Astrocyte (in vitro differentiated cells and primary cell): ENCODE data around the gene HPSE2. TPM values are rescaled to one million over a fixed set of nuclear protein-coding genes. Genes with fewer than 3 reads are reported as not detected.

Experiments
- DNase-seq: peaks from one replicate; pipeline ENCODE4 v3.0.0-alpha.2; 2010; ENCODE audit warnings: low read depth
- FAIRE-seq: peaks from 2 replicates; lab custom pipeline; 2011; peaks lifted over from hg19 to GRCh38; lab: Jason Lieb, UNC
- H2AFZ ChIP-seq: 2 replicates; pipeline ENCODE4 v1.6.0; 2012; ENCODE audit warnings: low read depth, low read length, inconsistent platforms
- H3K27ac ChIP-seq: 2 replicates; pipeline ENCODE4 v1.5.1; 2011; ENCODE audit warnings: low read depth, low read length, inconsistent platforms
- H3K27me3 ChIP-seq: 2 replicates; pipeline ENCODE4 v1.6.0; 2011; ENCODE audit warnings: low read length, inconsistent platforms; ENCODE audit not compliant: insufficient read depth
- H3K36me3 ChIP-seq: 2 replicates; pipeline ENCODE4 v1.5.1; 2011; ENCODE audit warnings: low read length, inconsistent platforms; ENCODE audit not compliant: insufficient read depth
- H3K4me1 ChIP-seq: 2 replicates; pipeline ENCODE4 v1.5.1; 2011; ENCODE audit warnings: low read length, inconsistent platforms; ENCODE audit not compliant: insufficient read depth
- H3K4me2 ChIP-seq: 2 replicates; pipeline ENCODE4 v1.6.0; 2012; ENCODE audit warnings: low read length, inconsistent platforms
- H3K4me3 ChIP-seq: 2 replicates; pipeline ENCODE4 v1.5.1; 2011; ENCODE audit warnings: low read depth, mild to moderate bottlenecking, low read length, inconsistent platforms; ENCODE audit not compliant: insufficient read depth
- H3K79me2 ChIP-seq: 2 replicates; pipeline ENCODE4 v1.6.0; 2012; ENCODE audit warnings: mild to moderate bottlenecking, low read length, inconsistent platforms; ENCODE audit not compliant: insufficient read depth
- H3K9ac ChIP-seq: 2 replicates; pipeline ENCODE4 v1.6.0; 2012; ENCODE audit warnings: mild to moderate bottlenecking, low read length, inconsistent platforms
- H3K9me3 ChIP-seq: 2 replicates; pipeline ENCODE4 v1.5.1; 2012; ENCODE audit warnings: low read depth, mild to moderate bottlenecking, low read length, inconsistent platforms; ENCODE audit not compliant: insufficient read depth
- H4K20me1 ChIP-seq: 2 replicates; pipeline ENCODE4 v1.6.0; 2012; ENCODE audit warnings: low read length, inconsistent platforms; ENCODE audit not compliant: insufficient read depth
- H3K27ac Mint-ChIP-seq: one replicate; pipeline ENCODE4 v1.8.0; 2021; ENCODE audit warnings: mild to moderate bottlenecking, mixed read lengths; ENCODE audit not compliant: unreplicated experiment
- H3K27me3 Mint-ChIP-seq: one replicate; pipeline ENCODE4 v1.8.0; 2021; ENCODE audit warnings: low read depth, mixed read lengths; ENCODE audit not compliant: unreplicated experiment
- H3K36me3 Mint-ChIP-seq: one replicate; pipeline ENCODE4 v1.8.0; 2021; ENCODE audit warnings: low read depth, mixed read lengths; ENCODE audit not compliant: unreplicated experiment
- H3K4me1 Mint-ChIP-seq: one replicate; pipeline ENCODE4 v1.8.0; 2021; ENCODE audit warnings: low read depth, mixed read lengths; ENCODE audit not compliant: unreplicated experiment
- H3K4me3 Mint-ChIP-seq: one replicate; pipeline ENCODE4 v1.8.0; 2021; ENCODE audit warnings: mild to moderate bottlenecking, moderate library complexity, mixed read lengths; ENCODE audit not compliant: unreplicated experiment
- H3K9me3 Mint-ChIP-seq: one replicate; pipeline ENCODE4 v1.8.0; 2021; ENCODE audit warnings: mild to moderate bottlenecking, mixed read lengths; ENCODE audit not compliant: unreplicated experiment
- CTCF ChIP-seq: IDR thresholded peaks from 2 replicates; pipeline ENCODE4 v1.5.1; 2011; ENCODE audit warnings: low read depth, mild to moderate bottlenecking, inconsistent platforms, low read length, moderate library complexity; ENCODE audit not compliant: insufficient read depth
- EZH2 ChIP-seq: IDR thresholded peaks from 2 replicates; pipeline ENCODE4 v1.6.1; 2012; ENCODE audit warnings: mild to moderate bottlenecking, low read length, inconsistent platforms; ENCODE audit not compliant: insufficient read depth
- total RNA-seq: library from RNA; stranded (reverse); gene quantifications from 2 replicates; pipeline ENCODE4 v1.2.1, GENCODE V29; 2021

The HPSE2 gene
- total RNA-seq, 1 donor from 2014 or later: 0.14 TPM

- TF ChIP-seq EZH2 (no peak), CTCF (peak; percentile 50)
Measured at GRCh38 chr10:98425511-98426352, 809.9 kb downstream of the HPSE2 start.

GRCh38 chr10:98424295-98425254 lies 811.1 kb downstream of the HPSE2 start:
- H3K27ac Mint-ChIP-seq: no peak overlapping the region
- no peaks in the 10 kb centered on the region for H3K27me3 Mint-ChIP-seq
- Histone ChIP-seq H3K4me1 (no peaks in the 10 kb centered on the region), H3K27ac (no peak overlapping the region), H3K27me3 (no peaks in the 10 kb centered on the region), H4K20me1 (no peaks in the 10 kb centered on the region), H3K9ac (no peak overlapping the region), H3K79me2 (no peaks in the 10 kb centered on the region), H2AFZ (no peak overlapping the region), H3K4me3 (no peak overlapping the region), H3K4me2 (no peak overlapping the region), H3K36me3 (peaks cover 3% of the 10 kb centered on the region), H3K9me3 (no peaks in the 10 kb centered on the region)
- DNase-seq (no peak), FAIRE-seq (no peak)
- no peaks in the 10 kb centered on the region for H3K9me3 Mint-ChIP-seq
- TF ChIP-seq CTCF (no peak), EZH2 (no peak)
- H3K36me3 Mint-ChIP-seq: no peaks in the 10 kb centered on the region
- peaks cover 2% of the 10 kb centered on the region for H3K4me1 Mint-ChIP-seq
- no peak overlapping the region for H3K4me3 Mint-ChIP-seq

More at GRCh38 chr10:98425511-98426352, 809.9 kb downstream of the HPSE2 start:
- Histone ChIP-seq H3K4me1 (no peaks in the 10 kb centered on the region), H3K27ac (no peak overlapping the region), H3K36me3 (peaks cover 9% of the 10 kb centered on the region), H4K20me1 (no peaks in the 10 kb centered on the region), H3K27me3 (no peaks in the 10 kb centered on the region), H3K4me2 (no peak overlapping the region), H2AFZ (no peak overlapping the region), H3K9ac (no peak overlapping the region), H3K4me3 (no peak overlapping the region), H3K9me3 (no peaks in the 10 kb centered on the region), H3K79me2 (no peaks in the 10 kb centered on the region)
- Mint-ChIP-seq H3K4me1 (no peaks in the 10 kb centered on the region), H3K27me3 (no peaks in the 10 kb centered on the region), H3K27ac (no peak overlapping the region), H3K4me3 (no peak overlapping the region), H3K9me3 (peaks cover under 1% of the 10 kb centered on the region), H3K36me3 (peaks cover 5% of the 10 kb centered on the region)
- FAIRE-seq: no peak
- no peak for DNase-seq
